Testis (tissue), 2 donors: ENCODE data around the gene ELK4.

Source experiments
- POLR2A ChIP-seq: fragments of 450-650 bp; IDR thresholded peaks from one replicate; pipeline ENCODE4 v1.6.1; 2017; ENCODE audit warnings: antibody characterized with exemption, mild to moderate bottlenecking, moderate library complexity
- TF ChIP-seq, protein P1 (sequence below), 3 experiments: fragments of 450-650 bp in 2 of 3; fragments of 200-600 bp in 1 of 3; sonication (generic) in 1 of 3; IDR thresholded peaks; one replicate each; pipeline ENCODE4 v1.5.1; 2016 to 2019; ENCODE audit warnings: antibody characterized with exemption in 3 of 3, mild to moderate bottlenecking in 2 of 3, moderate library complexity in 1 of 3

DNA sequence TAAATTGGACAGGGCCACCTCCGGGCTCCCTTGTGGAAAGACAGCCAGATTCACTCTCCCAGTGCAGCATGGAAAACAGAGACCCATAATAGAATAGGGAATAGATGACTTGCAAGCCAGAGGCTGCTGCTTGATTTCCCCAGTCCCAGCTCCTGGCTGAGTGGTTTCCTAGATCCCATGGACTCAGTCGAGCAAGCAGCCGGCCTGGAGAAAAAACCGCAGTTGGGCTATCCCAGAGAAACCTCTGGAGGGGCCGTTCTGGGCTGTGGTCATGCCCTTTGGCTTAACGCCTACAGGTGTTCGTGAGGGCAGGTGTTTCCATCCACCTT, 61.7 kb downstream of the ELK4 start:
- TF ChIP-seq, protein P1, sequence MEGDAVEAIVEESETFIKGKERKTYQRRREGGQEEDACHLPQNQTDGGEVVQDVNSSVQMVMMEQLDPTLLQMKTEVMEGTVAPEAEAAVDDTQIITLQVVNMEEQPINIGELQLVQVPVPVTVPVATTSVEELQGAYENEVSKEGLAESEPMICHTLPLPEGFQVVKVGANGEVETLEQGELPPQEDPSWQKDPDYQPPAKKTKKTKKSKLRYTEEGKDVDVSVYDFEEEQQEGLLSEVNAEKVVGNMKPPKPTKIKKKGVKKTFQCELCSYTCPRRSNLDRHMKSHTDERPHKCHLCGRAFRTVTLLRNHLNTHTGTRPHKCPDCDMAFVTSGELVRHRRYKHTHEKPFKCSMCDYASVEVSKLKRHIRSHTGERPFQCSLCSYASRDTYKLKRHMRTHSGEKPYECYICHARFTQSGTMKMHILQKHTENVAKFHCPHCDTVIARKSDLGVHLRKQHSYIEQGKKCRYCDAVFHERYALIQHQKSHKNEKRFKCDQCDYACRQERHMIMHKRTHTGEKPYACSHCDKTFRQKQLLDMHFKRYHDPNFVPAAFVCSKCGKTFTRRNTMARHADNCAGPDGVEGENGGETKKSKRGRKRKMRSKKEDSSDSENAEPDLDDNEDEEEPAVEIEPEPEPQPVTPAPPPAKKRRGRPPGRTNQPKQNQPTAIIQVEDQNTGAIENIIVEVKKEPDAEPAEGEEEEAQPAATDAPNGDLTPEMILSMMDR (IDR thresholded peaks at IDR 0.05): no peak
- TF ChIP-seq POLR2A: no peak
